NCI-H187 (cell line): ENCODE data around the gene FLYWCH2.

Experiments used
- DNase-seq, 2 experiments: peaks; one replicate each; lab custom pipeline; 2025; lab: John Stamatoyannopoulos, UW

Gene FLYWCH2

DNA sequence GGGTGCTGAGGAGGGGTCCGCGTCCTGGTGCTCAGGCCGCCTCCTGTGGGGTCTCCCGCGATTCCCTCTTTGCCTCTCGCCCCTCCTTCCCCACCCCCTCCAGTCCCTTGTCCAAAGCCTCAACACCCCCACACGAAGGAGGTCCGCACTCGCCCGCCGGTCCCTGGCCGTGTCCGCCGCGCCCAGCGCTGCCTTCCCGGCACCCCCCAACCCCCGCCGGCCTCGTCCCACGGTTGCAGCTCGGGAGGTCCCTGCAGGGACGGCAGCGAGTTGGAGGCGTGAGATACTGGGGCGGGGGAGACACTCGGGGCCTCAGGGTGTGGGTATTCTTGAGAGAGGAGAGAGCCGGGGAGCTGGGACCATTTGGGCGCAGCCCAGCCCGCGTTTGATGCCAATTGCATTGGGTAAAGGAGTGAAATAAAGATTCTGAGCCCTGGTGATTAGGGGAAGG lies 468 bp downstream of the FLYWCH2 start:
- DNase-seq: no peak

DNA sequence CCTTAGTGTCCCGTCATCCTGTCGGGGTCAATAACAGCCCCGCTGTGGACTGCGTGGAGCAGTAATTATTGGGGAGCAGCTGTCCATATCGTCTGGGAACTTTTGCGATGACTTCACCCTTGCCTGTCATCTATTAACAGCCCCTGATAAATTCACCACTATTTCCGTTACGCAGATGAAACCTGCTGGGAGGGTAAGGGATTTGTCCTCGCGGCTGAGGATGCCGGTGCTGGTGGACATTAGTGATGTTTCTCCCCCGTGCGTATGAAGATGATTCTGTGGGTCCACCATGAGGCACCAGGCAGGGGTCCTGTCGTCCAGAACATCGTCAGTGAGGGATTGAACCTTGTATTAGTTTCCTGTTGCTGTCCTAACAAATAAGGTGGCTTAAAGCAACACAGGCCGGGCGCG lies 1.0 kb downstream of the FLYWCH2 start:
- no peak for DNase-seq

DNA sequence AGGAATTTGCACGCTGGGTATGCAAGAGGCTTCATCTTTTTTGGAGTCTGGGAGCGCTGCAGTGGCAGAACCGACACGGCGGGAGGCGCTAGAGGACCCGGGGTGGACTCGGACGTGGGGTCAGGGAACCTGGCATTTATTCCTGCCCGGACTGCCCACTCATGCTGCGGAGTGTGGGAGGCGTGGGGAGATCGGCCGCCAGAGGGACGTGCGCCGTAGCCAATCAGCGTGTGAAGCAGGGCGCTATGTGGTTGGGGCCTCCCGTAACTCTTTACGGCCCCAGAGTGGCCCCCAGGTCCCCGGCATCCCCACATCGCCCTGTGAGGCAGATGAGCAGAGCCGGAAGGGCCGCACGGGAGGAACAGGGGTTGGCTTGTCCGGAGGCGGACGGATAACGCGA lies 11.2 kb downstream of the FLYWCH2 start:
- DNase-seq: no peak

DNA sequence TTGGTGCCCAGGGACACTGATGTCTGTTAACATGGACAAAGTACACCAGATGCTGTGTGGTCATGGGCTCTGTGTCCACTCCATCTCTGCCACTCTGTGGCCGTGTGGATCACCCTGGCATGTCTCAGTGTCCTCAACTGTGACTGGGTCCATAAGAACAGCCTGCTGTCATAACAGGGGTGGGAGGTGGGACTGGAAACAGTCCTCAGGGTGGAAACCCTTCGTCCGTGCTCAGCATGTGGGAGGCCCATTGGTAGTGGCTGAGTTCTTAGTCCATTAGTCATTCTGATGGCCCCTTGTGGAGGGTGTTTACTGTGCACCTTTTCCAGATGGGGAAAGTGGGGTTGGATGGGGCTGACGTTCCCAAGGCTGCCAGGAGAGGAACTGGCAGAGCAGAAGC lies 12.8 kb downstream of the FLYWCH2 start:
- no peak for DNase-seq

DNA sequence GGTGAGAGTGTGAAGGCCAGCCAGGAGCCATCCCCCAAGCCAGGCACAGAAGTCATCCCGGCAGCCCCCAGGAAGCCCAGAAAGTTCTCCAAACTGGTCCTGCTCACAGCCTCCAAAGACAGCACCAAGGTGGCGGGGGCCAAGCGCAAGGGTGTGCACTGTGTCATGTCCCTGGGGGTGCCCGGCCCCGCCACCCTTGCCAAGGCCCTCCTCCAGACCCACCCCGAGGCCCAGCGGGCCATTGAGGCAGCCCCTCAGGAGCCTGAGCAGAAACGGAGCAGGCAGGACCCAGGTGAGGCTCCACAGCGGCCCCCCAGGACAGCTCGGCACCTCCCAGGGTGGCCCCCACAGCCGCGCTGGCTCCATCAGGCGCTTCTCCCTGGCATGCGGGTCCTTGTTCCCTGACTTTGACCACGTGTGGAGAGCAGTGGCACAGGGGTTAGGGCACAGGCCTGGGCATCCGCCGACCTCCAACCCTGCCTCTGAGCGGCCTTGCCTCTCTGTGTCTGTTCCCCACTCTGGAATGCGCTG lies 13.5 kb downstream of the FLYWCH2 start:
- no peak for DNase-seq

DNA sequence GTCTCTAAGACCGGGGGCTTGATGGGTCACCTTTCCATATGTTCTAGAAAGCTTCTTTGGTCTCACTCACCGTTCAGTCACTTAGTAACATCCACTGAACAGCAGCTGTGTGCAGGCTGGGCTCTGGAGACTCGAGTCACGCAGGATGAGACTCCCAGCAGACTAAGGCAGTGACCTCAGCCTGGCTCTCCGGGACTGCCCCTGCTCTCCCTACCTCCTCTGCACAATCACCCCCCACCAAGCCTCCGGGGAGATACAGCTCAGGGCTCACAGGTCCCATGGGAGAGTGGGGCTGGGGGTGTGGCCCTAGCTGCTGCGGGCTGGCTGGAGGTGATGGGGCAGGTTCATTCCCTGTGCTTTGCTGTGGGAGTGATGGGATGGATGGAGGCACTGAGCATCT lies 14.1 kb downstream of the FLYWCH2 start:
- DNase-seq: no peak

DNA sequence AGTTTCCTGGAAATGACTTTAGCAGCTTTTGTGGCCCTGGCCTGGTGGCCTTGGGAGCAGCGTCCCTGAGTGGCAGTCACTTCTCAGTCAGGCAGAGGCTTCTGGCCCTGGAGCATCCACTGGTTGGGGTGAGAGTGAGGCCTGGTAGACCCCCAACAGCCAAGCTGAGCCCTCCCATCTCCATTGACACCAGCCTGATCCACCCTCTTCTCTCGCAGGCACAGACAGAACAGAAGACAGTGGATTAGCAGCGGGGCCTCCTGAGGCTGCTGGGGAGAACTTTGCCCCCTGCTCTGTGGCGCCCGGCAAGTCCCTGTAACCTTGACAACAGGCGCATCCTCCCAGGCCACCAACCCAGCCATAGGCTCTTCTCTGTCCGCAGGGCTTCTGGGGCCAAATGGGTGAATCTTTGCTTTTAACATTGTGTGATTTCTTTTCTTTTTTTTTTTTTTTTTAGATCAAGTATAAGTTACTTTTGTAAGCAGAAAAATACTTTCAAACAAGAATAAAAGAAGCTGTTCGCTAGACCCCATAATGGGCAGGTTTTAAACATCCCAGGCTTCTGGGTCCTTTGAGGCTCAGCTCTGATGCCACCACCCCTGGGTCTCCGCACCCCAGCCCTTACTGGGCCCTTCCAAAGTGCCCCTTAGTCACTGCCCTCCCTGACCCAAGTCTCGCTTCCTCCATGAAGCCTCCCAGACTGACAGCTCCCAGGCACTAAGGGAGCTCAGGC lies 16.0 kb downstream of the FLYWCH2 start:
- no peak for DNase-seq

DNA sequence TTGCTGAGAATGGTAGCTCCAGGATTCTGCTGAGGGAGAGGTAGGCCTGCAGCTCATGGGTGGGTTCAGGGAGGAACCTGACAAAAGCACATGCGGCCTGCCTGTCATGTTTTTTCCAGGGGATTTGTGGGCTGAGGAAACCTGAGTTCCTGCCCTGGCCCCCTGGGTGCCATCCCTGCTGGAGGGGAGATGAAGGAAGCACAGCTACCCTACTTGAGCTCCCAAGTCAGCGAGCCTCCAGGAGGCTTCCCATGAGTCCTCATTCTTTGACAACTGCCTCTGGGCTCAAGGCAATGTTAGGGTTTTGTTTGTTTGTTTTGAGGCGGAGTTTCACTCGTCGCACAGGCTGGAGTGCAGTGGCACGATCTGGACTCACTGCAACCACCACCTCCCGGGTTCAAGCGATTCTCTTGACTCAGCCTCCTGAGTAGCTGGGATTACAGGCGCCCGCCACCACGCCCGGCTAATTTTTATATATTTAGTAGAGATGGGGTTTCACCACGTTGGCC lies 16.6 kb downstream of the FLYWCH2 start:
- no peak for DNase-seq

DNA sequence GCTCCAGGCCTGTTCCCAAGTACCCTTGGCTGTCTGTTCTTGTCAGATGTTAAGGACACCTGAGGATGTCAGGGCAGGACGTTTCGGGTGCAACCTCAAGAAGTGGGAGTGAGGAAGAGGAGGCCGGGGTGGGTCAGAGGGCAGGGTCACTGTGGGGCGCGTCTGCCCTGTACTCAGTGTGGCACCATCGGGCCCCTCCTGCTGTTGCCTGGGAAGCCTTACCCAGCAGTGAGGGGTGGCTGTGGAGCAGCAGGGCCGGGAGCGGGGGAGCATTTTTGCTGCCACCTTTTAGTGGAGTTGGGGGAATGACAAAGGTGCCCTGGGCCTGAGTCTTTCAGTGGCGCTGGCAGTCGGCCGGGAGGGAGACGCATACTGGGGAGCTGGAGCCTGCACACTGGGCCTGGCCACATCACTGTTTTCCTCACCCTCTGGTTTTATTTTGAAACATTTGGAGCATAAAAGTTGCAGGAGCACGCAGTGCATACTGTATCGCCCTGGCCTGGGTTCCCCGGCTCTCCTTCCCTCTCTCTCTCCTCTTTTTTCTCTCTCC lies 17.6 kb downstream of the FLYWCH2 start:
- no peak for DNase-seq

DNA sequence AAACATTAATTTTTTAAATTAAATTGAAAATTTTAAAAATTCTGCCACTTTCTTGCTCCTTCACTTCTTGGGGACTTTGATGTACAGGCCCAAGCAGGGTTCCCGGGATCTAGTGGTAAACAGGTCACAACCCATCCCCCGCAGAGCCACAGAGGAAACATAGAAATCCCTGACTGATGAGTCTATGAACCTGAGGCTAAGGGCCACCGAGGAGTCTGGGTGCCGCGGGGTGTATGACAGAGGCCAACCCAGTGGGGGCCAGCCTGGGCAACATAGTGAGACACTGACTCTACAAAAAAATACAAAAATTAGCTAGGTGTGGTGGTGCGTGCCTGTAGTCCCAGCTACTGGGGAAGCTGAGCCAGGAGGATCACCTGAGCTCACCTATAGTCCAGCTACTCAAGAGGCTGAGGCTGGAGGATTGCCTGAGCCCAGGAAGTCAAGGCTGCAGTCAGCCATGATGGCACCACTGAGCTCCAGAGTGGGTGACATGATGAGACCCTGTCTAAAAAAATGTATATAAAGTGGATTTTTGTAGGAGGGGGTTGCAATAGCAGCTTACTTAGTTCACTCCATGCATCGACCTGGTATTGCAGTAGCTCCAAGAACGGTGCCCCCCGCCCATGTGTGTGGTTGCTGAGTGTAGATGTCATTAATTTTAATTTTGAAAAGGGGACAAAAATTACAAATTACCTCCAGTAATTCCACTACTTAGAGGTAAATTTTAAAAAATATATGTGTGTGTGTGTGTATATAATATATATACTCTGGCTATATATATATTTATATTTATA lies 19.5 kb downstream of the FLYWCH2 start:
- no peak for DNase-seq

DNA sequence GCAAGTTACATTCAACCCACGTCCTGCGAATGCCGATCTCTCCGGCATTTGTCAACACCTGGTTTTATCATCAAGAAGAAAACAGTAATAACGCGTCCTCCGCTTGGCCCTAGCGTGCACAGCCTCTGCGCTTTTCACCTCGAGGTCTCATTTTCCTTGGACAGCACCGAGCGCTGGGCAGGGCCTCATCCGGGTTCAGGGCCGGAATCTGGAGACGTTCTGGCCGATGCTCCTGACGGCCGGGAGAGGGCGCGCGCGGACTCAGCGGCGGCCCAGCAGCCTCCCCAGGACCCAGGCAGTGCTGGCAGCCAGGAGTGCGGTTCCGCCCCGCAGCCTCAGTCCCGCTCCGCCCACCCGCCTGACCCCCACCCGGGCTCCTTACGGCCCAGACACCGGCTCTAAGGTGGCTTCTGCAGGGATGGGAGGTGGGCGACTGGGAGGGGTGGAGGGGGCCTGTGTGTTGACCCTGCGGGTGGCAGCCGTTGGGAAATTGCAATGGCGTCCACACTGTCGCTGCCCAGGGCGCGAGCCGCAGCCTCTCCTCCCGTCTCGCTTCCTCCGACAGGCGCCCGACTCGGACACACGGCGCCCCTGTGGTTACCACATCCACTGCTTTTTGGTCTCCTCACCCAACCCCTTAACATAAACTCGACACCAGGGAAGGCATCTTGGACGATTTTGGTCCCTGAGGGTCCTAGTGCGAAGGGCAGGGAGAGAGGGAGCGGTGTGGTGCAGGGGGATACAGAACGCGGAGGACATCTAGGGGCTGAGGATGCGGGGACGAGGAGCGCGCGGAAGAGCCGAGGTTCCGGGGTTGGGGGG lies 21.3 kb downstream of the FLYWCH2 start:
- peak; percentile 82 to 97 for DNase-seq

DNA sequence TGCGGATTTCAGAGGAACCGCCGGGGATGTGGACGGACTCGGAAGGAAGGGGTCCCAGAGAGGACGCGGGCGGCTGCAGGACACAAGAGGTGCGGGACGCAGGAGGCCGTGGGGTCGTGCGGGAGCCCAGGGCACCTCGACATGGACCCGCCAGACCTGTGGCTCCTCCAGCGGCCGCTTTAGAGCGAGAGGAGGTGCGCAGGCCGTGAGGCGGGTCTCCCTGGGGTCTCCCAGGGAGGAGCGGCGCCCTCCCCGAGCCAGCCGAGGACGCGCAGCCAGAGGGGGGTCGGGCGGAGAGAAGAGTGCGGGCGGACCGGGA lies 21.9 kb downstream of the FLYWCH2 start:
- DNase-seq: no peak

DNA sequence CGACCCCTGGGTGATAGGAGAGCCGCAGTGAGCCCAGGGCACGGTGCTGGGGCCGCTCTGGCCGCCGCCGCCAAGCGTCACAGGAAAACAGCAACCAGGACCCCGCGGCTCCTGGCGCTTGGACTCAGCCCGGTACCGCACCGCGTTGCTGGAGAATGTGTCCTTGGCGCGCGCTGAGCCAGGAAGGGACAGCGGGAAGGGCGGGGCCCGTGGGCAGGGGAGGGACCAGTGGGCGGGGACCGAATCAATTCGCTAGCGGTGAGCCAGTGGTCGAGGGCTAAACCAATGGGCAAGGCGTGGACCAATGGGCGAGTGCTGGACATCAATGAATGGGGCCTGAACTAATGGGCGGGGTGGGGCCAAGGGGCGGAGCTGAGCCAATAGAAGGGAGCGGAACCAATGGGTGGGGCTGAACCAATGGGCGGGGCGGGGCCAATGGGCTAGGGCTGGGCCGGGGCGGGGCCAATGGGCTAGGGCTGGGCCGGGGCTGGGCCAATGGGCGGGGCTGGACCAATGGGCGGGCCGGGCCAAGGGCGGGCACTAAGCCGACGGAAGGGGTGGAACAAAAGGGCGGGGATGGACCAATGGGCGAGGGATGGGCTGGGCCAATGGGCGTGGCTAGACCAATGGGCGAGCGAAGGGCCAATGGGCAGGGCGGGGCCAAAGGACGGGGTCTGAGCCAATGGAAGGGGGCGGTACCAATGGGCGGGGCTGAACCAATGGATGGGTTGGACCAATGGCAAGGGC lies 22.4 kb downstream of the FLYWCH2 start:
- peak; percentile 100 for DNase-seq

DNA sequence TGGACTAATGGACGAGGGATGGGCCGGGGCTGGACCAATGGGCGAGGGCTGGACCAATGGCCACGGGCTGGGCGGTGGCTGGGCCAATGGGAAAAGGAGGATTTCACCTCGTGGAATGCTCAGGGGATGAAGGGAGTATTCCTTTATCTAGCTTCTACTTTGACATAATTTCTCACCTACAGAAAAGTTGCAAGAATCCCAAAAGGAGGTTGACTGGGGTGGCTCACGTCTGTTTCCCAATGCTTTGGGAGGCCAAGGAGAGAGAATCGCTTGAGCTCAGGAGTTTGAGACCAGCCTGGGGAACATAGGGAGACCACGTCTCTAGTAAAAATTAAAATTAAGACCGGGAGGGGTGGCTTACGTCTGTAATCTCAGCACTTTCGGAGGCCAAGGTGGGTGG lies 23.0 kb downstream of the FLYWCH2 start:
- no peak for DNase-seq

DNA sequence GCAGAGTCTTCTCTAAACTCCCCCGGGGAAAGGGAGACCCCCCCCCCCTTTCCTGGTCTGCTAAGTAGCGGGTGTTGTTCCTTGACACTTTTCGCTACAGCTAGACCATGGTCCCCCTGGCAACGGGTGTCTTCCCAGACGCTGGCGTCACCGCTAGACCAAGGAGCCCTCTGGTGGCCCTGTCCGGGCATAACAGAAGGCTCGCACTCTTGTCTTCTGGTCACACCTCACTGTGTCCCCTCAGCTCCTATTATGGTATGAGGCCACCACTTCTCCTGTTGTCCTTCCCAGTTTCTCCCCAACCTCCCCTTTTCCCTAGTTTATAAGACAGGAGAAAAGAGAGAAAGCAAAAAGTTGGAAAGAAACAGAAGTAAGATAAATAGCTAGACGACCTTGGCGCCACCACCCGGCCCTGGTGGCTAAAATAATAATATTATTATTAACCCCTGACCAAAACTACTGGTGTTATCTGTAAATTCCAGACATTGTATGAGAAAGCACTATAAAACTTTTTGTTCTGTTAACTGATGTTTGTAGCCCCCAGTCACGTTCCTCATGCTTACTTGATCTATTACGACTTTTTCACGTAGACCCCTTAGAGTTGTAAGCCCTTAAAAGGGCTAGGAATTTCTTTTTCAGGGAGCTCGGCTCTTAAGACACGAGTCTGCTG lies 24.2 kb downstream of the FLYWCH2 start:
- peak in 1 of 2 experiments; percentile 20 for DNase-seq

DNA sequence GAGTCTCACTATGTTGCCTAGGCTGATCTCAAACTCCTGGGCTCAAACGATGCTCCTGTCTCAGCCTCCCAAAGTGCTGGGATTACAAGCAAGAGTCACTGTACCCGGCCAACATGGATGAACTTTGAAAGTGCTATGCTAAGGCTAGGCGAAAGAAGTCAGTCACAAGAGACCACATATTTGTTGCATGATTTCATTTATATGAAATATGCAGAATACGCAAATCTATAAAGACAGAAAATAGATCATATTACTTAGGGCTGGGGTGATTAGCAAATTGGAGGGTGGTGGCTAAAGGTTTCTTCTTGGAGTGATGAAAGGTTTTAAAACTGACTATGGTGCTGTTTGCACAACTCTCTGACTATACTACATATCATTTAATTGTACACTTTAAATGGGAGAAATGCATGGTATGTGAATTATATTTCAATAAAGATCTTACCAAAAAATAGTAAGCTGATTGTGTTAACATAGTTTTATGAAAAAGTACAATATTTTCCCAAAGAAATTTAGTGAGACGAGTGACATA lies 27.5 kb downstream of the FLYWCH2 start:
- DNase-seq: no peak

DNA sequence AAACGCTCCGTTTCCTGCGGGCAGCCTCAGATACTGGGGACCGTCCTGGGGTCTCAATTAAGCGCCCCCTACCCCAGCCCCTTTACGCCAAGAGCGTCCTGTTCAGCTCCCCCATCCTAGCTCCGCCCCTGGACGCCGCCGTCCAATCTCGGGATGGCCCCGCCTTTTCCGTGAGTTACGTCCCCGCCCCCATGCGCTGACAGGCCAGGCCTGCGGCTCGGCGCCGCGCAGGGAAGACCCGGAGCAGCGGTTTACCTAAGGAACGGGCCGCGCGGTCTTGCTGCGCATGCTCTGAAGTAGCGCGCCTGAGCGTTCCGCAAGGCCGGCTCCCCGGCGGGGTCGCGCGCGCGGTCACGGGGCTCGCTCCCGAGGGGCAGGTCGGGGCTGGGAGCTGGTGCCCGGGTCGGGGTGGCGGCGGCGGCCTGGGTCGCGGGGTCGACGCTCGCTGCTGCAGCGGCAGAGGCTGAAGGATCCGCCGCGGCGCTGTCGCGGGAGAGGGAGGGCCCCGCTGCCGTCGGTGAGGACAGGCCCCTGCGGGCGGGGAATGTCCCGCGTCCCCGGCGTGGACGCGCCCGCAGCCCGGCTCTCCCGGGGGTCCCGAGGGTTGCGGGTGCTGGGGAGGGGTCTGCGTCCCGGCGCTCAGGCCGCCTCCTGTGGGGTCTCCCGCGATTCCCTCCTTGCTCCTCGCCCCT lies 28.8 kb downstream of the FLYWCH2 start, which contains the start of gene FLYWCH1:
Gene FLYWCH1 (plus strand): TSS at position 294 of the 692 bp plus-strand sequence. CDS start 17,755 bp downstream, outside the sequence.
- DNase-seq: peak; percentile 99 to 100

DNA sequence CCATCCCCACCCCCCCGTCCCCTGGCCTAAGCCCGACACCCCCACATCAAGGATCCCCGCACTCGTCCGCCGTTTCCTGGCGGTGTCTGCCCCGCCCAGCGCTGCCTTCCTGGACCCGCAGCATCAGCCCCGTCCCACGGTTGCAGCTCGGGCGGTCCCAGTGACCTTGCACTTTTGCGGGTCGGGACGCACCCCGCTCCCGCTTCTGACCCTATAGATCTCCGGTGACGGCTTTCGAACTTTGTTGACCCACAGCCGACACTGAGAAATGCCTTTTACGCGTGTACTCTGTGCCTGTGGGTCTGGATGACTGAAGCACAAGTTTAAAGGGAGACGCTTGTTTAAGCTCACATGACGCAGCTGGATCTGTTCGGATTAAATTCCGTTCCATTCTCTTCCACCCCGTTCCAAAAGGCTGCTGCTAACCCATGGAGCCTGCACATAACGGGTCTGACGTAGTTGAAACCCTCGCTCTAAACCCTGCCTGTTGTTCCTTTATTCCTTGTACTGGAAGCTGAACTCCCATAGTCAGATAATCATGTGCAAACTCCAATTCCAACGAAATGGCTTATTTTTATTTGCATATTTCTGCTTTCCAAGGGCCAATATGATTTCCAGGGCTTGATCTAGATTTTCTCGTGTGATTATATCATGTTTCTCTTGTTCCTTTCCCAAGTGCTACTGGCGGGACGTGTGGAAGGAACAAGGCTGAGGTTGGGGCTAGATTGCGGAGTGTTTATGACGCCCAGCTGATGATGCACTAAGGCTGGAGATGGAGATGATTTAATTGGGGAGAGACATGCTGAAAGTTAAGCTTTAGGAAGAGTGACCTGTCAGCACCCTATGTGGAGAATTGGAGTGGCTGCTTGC lies 29.6 kb downstream of the FLYWCH2 start:
- DNase-seq: no peak

DNA sequence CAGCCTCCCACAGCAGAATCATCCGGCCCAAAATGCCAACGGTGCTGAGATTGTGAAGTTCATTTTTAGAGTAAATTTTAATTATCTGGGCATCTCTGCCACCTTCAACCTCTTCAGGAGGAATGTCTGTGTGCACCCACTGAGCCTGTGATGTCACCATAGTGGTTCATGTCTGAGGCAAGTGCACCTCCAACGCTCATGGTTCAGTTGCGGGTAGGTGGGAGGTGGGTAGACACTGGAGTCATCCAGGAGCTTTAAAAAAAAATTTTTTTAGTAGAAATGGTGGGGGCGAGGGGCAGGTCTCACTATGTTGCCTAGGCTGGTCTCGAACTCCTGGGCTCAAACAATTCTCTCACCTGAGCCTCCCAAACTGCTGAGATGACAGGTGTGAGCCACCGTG lies 30.6 kb downstream of the FLYWCH2 start:
- DNase-seq: no peak
